Measurements from ENCODE around the gene CRADD.
A peak's percentile ranks its signal among the peaks of the same experiment; 100 is the strongest.

CRADD gene

DNA sequence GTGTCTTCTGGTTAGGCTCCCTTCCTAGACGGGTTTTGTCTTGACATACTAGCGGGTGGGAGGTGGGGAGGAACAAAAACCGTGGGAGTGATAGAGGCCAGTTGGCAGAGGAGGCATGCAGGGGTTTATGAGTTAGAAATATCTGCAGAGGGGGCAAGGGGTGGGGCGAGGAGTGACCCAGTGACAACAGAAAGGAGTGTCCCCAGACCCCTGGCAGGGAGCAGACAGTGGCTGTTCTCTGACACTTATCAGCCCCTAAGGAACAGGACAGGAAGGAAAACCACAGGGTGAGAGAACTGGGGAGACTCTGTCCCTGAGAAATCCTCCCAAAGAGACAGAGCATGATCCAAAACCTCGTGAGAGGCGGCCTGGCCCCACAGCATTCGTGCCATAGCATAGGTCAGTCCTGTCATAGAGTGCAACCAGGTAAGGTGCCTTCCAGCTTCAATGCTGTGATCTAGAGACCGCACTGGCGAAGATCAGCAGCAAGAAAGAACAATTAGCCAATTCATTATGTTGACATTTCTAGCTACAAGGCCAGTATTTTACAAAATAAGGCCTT lies 141.4 kb downstream of the CRADD start:
- ATAC-seq (replicated peaks) (no peak), DNase-seq (no peak)
- H3K4me1 Mint-ChIP-seq (ENCODE audit: low read depth in 2 of 2) = peaks cover 0 to 8% of the 10 kb centered on the region in 2 donors
- H3K4me3 Mint-ChIP-seq = no peak overlapping the region
- no peaks in the 10 kb centered on the region for H3K27me3 Mint-ChIP-seq
- H3K36me3 Mint-ChIP-seq (ENCODE audit: insufficient read depth) = no peaks in the 10 kb centered on the region
- no peaks in the 10 kb centered on the region for H3K9me3 Mint-ChIP-seq
- no peak overlapping the region for H3K27ac Mint-ChIP-seq

GRCh38 chr12:93819050-93819491 lies 141.9 kb downstream of the CRADD start:
- Mint-ChIP-seq H3K36me3 (ENCODE audit: insufficient read depth) (no peaks in the 10 kb centered on the region), H3K4me1 (ENCODE audit: low read depth in 2 of 2) (peaks cover 0 to 8% of the 10 kb centered on the region in 2 donors), H3K9me3 (no peaks in the 10 kb centered on the region), H3K27me3 (no peaks in the 10 kb centered on the region), H3K4me3 (no peak overlapping the region), H3K27ac (no peak overlapping the region)
- ATAC-seq (replicated peaks) = no peak
- no peak for DNase-seq

DNA sequence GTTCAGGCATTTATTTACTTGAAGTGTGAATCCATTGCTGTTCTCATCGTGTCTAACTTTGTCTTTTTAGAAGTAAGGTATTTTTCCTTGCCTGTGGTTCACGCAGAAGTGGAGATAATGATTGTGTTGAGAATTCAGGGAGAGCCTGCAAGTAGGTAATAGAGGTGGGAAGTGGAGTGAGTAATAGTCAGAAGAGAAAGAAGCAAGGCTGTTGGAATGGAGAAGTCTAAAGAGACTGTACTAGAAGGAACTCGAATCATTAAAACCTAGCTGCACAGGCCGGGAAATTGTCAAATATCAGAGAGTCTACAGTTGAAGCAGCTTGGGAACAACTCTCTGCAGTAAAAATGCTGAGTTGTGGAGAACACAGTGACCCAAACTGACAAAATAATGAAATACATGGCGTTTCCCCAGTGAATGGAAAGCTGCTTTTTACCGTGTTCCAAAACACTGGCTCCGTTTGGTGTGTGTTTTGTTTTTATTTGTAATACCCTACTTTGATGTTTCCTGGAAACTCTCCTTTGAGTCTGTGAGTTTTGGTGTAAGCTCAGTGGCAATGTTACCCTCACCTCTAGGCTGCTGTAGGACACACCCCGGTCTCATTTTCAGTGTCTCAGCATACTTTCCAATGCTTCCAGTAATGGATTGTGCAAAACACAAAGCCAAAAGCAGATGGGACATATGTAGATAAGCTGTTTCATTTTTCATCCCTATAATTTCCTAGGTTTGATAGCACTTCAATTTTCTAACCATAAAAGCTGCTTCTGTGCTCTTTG lies 146.6 kb downstream of the CRADD start:
- Mint-ChIP-seq H3K36me3 (ENCODE audit: insufficient read depth) (no peaks in the 10 kb centered on the region), H3K9me3 (no peaks in the 10 kb centered on the region), H3K27me3 (no peaks in the 10 kb centered on the region), H3K4me1 (ENCODE audit: low read depth in 2 of 2) (peaks cover 0 to 8% of the 10 kb centered on the region in 2 donors), H3K4me3 (no peak overlapping the region), H3K27ac (no peak overlapping the region)
- no peak for ATAC-seq (replicated peaks)
- DNase-seq = no peak

DNA sequence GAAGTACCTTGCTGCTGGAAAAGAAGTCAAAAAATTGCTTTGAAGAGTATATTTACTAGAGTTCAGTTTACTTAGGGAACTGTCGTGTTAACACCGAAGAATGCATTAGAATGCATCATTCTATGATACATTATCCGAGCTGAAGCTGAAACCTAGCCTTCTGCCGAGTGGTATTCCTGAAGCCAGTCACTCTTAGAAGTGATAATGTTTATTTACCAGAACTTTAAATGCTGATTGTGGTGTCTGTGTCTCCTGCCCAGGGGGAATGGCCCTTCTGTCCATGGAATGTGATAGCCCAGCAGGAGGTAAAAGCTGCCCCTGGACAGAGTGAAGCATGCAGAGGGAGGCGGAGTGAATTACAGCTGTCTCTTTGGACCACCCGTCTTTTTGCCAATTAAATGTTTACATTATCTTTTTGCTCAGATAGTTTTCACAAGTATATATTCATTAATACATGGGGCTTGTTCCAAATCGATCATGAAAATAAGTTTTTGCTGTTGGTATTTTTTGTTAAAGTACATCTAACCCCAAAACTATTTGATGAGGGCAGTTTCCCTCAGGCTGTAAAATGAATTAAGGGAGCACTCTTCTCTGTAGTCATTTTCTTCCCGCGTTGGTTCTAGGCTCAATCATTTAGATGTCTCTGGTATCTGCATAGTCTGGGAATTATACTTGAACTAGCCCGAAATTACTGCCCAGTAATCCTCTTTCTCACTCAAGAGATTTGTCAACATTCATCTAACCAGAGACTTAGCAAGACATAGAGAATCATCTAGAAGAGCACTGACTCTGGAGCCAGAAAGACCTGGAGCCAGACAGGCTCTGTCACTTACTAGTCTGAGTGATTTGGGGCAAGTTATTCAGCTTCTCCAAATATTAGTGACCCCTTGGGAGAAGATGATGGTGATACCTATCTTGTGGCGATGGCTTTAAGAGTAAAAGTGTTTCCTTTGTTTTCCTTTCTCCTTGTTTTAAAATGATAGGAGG lies 147.6 kb downstream of the CRADD start:
- H3K36me3 Mint-ChIP-seq (ENCODE audit: insufficient read depth) = no peaks in the 10 kb centered on the region
- no peak overlapping the region for H3K4me3 Mint-ChIP-seq
- no peaks in the 10 kb centered on the region for H3K9me3 Mint-ChIP-seq
- no peaks in the 10 kb centered on the region for H3K27me3 Mint-ChIP-seq
- no peak overlapping the region for H3K27ac Mint-ChIP-seq
- DNase-seq (no peak), ATAC-seq (replicated peaks) (no peak)
- peaks cover 0 to 8% of the 10 kb centered on the region in 2 donors for H3K4me1 Mint-ChIP-seq (ENCODE audit: low read depth in 2 of 2)

GRCh38 chr12:93825501-93825888 lies 148.3 kb downstream of the CRADD start:
- Mint-ChIP-seq H3K27me3 (no peaks in the 10 kb centered on the region), H3K36me3 (ENCODE audit: insufficient read depth) (no peaks in the 10 kb centered on the region), H3K4me1 (ENCODE audit: low read depth in 2 of 2) (peaks cover 0 to 8% of the 10 kb centered on the region in 2 donors), H3K27ac (no peak overlapping the region), H3K4me3 (no peak overlapping the region), H3K9me3 (no peaks in the 10 kb centered on the region)
- DNase-seq = no peak
- ATAC-seq (replicated peaks) = no peak

DNA sequence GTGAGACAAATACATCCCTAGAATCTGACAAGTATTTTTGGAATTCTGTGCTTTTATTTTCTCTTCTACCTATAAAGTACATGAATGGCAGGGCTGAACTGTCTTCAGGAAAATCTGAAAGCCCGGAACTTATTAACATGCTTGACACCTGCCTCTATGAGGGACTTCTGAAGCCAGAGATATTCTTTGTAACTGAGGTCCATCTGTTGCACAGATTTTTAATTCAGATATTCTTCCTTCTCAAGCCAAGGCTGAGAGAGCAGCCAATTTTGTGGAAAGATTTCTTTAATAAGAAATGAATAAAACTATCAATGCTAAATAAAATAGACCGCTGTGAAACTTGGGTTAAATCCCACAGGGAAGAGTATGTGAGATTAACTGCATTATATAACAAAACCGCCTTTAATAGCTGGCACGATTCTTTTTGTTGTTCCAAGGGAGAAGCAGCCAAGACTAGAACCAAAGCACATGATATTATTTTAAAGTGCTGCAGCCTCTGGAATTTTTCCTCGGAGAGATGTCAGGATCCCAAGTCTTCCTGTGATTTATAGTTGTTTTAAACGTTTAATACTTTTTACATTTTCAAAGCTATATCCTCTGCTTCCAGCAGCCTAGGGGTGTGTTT lies 148.9 kb downstream of the CRADD start:
- no peak overlapping the region for H3K4me3 Mint-ChIP-seq
- DNase-seq = no peak

GRCh38 chr12:93827179-93827578 lies 150.0 kb downstream of the CRADD start:
- no peaks in the 10 kb centered on the region for H3K9me3 Mint-ChIP-seq
- H3K27ac Mint-ChIP-seq = no peak overlapping the region
- H3K4me3 Mint-ChIP-seq = no peak overlapping the region
- no peaks in the 10 kb centered on the region for H3K36me3 Mint-ChIP-seq (ENCODE audit: insufficient read depth)
- no peaks in the 10 kb centered on the region for H3K27me3 Mint-ChIP-seq
- no peaks in the 10 kb centered on the region for H3K4me1 Mint-ChIP-seq (ENCODE audit: low read depth in 2 of 2)
- no peak for DNase-seq
- no peak for ATAC-seq (replicated peaks)

More for the DNA sequence above, 148.9 kb downstream of the CRADD start:
- H3K4me1 Mint-ChIP-seq (ENCODE audit: low read depth in 2 of 2) = peaks cover 0 to 6% of the 10 kb centered on the region in 2 donors
- ATAC-seq (replicated peaks) = no peak
- H3K9me3 Mint-ChIP-seq = no peaks in the 10 kb centered on the region
- H3K27ac Mint-ChIP-seq = no peak overlapping the region
- no peaks in the 10 kb centered on the region for H3K27me3 Mint-ChIP-seq
- H3K36me3 Mint-ChIP-seq (ENCODE audit: insufficient read depth) = no peaks in the 10 kb centered on the region

DNA sequence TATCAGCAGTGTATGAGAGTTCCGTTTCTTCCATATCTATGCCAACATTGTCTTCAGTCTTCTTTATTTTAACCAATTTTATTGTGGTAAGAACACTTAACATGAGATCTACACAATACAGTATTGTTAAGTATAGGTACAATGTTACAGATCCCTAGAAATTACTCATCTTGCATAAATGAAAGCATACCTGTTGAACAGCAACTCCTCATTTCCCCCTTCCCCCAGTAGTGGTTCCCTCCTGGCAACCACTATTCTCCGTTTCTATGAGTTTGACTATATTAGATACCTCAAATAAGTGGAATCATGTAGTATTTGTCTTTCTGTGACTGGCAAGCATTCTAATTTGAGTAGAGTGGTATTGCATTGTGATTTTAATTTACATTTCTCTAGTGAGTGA lies 150.5 kb downstream of the CRADD start:
- no peaks in the 10 kb centered on the region for H3K36me3 Mint-ChIP-seq (ENCODE audit: insufficient read depth)
- no peaks in the 10 kb centered on the region for H3K27me3 Mint-ChIP-seq
- H3K4me3 Mint-ChIP-seq = no peak overlapping the region
- ATAC-seq (replicated peaks) (no peak), DNase-seq (no peak)
- H3K9me3 Mint-ChIP-seq = no peaks in the 10 kb centered on the region
- no peaks in the 10 kb centered on the region for H3K4me1 Mint-ChIP-seq (ENCODE audit: low read depth in 2 of 2)
- H3K27ac Mint-ChIP-seq = no peak overlapping the region

DNA sequence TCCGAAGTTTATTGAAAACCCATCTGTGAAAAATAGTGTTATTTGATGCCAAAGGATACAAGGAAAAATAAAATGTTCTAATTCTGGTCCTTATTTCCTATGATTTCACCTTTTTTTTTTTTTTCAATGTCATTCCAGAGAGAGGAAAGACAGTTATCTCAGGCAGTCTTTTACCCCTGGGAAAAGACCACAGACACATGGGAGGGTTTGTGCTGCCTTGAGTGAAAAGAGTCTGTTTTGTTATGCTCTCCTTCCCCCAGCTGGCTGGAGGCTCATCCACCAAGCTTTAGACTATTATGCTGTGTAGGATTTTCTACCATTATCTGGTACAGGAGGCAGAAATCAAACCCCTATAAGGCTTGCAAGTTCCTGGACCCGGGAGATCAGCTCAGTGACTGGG lies 151.8 kb downstream of the CRADD start:
- H3K9me3 Mint-ChIP-seq = no peaks in the 10 kb centered on the region
- ATAC-seq (replicated peaks) (no peak), DNase-seq (no peak)
- no peaks in the 10 kb centered on the region for H3K36me3 Mint-ChIP-seq (ENCODE audit: insufficient read depth)
- no peaks in the 10 kb centered on the region for H3K27me3 Mint-ChIP-seq
- peak overlapping the region in 1 of 2 donors; percentile 52 for H3K27ac Mint-ChIP-seq
- H3K4me1 Mint-ChIP-seq (ENCODE audit: low read depth in 2 of 2) = no peaks in the 10 kb centered on the region
- H3K4me3 Mint-ChIP-seq = no peak overlapping the region

GRCh38 chr12:93831374-93831773 lies 154.2 kb downstream of the CRADD start:
- Mint-ChIP-seq H3K4me1 (ENCODE audit: low read depth in 2 of 2) (no peaks in the 10 kb centered on the region), H3K9me3 (no peaks in the 10 kb centered on the region), H3K36me3 (ENCODE audit: insufficient read depth) (no peaks in the 10 kb centered on the region), H3K4me3 (no peak overlapping the region), H3K27ac (no peak overlapping the region), H3K27me3 (no peaks in the 10 kb centered on the region)
- DNase-seq (no peak), ATAC-seq (replicated peaks) (no peak)

GRCh38 chr12:93832131-93832530 lies 155.0 kb downstream of the CRADD start:
- no peak overlapping the region for H3K4me3 Mint-ChIP-seq
- H3K36me3 Mint-ChIP-seq (ENCODE audit: insufficient read depth) = no peaks in the 10 kb centered on the region
- H3K9me3 Mint-ChIP-seq = no peaks in the 10 kb centered on the region
- no peaks in the 10 kb centered on the region for H3K27me3 Mint-ChIP-seq
- no peak for ATAC-seq (replicated peaks)
- no peak overlapping the region for H3K27ac Mint-ChIP-seq
- DNase-seq = no peak
- H3K4me1 Mint-ChIP-seq (ENCODE audit: low read depth in 2 of 2) = peaks cover 0 to 2% of the 10 kb centered on the region in 2 donors

GRCh38 chr12:93833946-93834345 lies 156.8 kb downstream of the CRADD start:
- Mint-ChIP-seq H3K4me3 (no peak overlapping the region), H3K27me3 (no peaks in the 10 kb centered on the region), H3K36me3 (ENCODE audit: insufficient read depth) (no peaks in the 10 kb centered on the region), H3K27ac (no peak overlapping the region), H3K9me3 (no peaks in the 10 kb centered on the region), H3K4me1 (ENCODE audit: low read depth in 2 of 2) (peaks cover 0 to 2% of the 10 kb centered on the region in 2 donors)
- ATAC-seq (replicated peaks) = no peak
- DNase-seq = no peak

DNA sequence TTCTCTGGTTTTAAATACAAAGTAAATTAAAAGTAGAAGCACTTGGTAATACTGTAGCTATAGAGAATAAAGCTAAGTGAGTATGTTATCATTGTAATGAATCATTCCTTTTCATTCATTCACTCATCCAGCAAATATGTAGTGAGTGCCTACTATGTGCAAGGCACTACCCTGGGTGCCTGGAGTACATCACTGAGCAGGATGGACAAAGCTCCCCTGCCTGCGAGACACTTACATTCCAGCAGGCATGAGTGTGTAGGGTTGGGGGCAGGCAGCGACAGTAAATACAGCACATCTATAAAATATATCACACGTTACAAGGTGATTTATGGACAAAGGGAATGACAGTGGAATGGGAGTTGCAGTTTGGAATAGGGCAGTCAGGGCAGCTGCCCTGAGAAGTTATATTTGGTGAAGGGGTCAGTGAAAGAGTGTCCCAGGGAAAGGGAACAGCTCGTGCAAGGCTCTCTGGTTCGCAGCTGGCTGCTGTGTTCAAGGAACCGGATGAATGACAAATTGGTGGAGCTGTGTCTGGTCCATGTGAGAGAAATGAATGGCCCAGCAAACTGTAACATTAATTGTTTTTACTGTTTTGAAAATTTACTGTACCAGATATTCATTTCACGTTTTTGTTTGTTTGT lies 159.6 kb downstream of the CRADD start:
- H3K27ac Mint-ChIP-seq = peak overlapping the region in 1 of 2 donors; percentile 19
- H3K4me1 Mint-ChIP-seq (ENCODE audit: low read depth in 2 of 2) = peaks cover 0 to 2% of the 10 kb centered on the region in 2 donors
- H3K27me3 Mint-ChIP-seq = no peaks in the 10 kb centered on the region
- no peak overlapping the region for H3K4me3 Mint-ChIP-seq
- no peaks in the 10 kb centered on the region for H3K9me3 Mint-ChIP-seq
- ATAC-seq (replicated peaks) = no peak
- DNase-seq = no peak
- peaks cover 8% of the 10 kb centered on the region for H3K36me3 Mint-ChIP-seq (ENCODE audit: insufficient read depth)
